ENCODE measurements around the gene LYRM2.

- TF ChIP-seq, protein P1, sequence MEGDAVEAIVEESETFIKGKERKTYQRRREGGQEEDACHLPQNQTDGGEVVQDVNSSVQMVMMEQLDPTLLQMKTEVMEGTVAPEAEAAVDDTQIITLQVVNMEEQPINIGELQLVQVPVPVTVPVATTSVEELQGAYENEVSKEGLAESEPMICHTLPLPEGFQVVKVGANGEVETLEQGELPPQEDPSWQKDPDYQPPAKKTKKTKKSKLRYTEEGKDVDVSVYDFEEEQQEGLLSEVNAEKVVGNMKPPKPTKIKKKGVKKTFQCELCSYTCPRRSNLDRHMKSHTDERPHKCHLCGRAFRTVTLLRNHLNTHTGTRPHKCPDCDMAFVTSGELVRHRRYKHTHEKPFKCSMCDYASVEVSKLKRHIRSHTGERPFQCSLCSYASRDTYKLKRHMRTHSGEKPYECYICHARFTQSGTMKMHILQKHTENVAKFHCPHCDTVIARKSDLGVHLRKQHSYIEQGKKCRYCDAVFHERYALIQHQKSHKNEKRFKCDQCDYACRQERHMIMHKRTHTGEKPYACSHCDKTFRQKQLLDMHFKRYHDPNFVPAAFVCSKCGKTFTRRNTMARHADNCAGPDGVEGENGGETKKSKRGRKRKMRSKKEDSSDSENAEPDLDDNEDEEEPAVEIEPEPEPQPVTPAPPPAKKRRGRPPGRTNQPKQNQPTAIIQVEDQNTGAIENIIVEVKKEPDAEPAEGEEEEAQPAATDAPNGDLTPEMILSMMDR (IDR thresholded peaks at IDR 0.05) = no peak
- TF ChIP-seq POLR2AphosphoS5 (IDR thresholded peaks at IDR 0.05; ENCODE audit: low read depth, low read length) (no peak), SIN3A (IDR thresholded peaks at IDR 0.05; ENCODE audit: borderline replicate concordance, insufficient read depth, low read depth, low read length) (no peak), TCF7L2 (IDR thresholded peaks at IDR 0.05; ENCODE audit: low read depth, low read length) (no peak), REST (IDR thresholded peaks at IDR 0.05; ENCODE audit: insufficient read depth in 1 of 2, low read depth in 2 of 2, low read length in 1 of 2) (no peak)
Observed at GRCh38 chr6:89615882-89616281, 22.7 kb downstream of the LYRM2 start.

All from Panc1 (cell line).